Endothelial cell of umbilical vein (primary cell): ENCODE results near the gene EPB41L2. TPM values are rescaled to one million over a fixed set of nuclear protein-coding genes. Genes with fewer than 3 reads are reported as not detected.

Experiments used
- BruUV-seq: library from RNA; stranded (reverse); fragments of 400-500 nt; replicated peaks from 2 replicates; lab custom pipeline; 2021; lab: Mats Ljungman, UMichigan
- CTCF ChIA-PET: fragments of 300-600, 350-600 bp; sonication (Branson Sonifier 250); formaldehyde crosslinking; loops from one replicate; lab custom pipeline; 2021; ENCODE audit warnings: antibody characterized with exemption, inconsistent platforms; lab: Charles Lee
- POLR2A ChIA-PET: fragments of 300-600, 350-600 bp; sonication (Branson Sonifier 250); formaldehyde crosslinking; loops from one replicate; lab custom pipeline; 2021; ENCODE audit warnings: antibody characterized with exemption, inconsistent platforms; lab: Charles Lee
- DNase-seq: peaks from one replicate; pipeline ENCODE4 v3.0.0-alpha.2; 2011; ENCODE audit warnings: low read depth, low spot score
- FAIRE-seq: peaks from 2 replicates; lab custom pipeline; 2011; peaks lifted over from hg19 to GRCh38; lab: Jason Lieb, UNC
- H2AFZ ChIP-seq: 2 replicates; pipeline ENCODE4 v1.6.0; 2012; ENCODE audit warnings: low read depth, low read length, control low read depth, inconsistent platforms
- H3K27ac ChIP-seq: 2 replicates; pipeline ENCODE4 v1.5.1; 2011; ENCODE audit warnings: low read depth, mild to moderate bottlenecking, control low read depth, low read length, moderate library complexity; ENCODE audit not compliant: insufficient read depth
- H3K27me3 ChIP-seq, 2 experiments: 2 replicates each; pipeline versions ENCODE4 v1.6.0 to v1.6.1; 2011; ENCODE audit warnings: low read length in 2 of 2, mixed read lengths in 1 of 2; ENCODE audit not compliant: control insufficient read depth in 2 of 2, insufficient read depth in 2 of 2
- H3K36me3 ChIP-seq, 2 experiments: 2 replicates in 1 of 2; 3 replicates in 1 of 2; pipeline ENCODE4 v1.5.1; 2011; ENCODE audit warnings: low read length in 2 of 2, mild to moderate bottlenecking in 1 of 2, moderate library complexity in 1 of 2; ENCODE audit not compliant: control insufficient read depth in 2 of 2, insufficient read depth in 2 of 2; ENCODE audit errors: extremely low read depth in 1 of 2
- H3K4me1 ChIP-seq: 3 replicates; pipeline ENCODE4 v1.5.1; 2011; ENCODE audit warnings: mild to moderate bottlenecking, low read length; ENCODE audit not compliant: control insufficient read depth, insufficient read depth; ENCODE audit errors: extremely low read depth
- H3K4me2 ChIP-seq: 2 replicates; pipeline ENCODE4 v1.6.1; 2011; ENCODE audit warnings: low read length, control low read depth, mixed read lengths; ENCODE audit not compliant: insufficient read depth
- H3K4me3 ChIP-seq, 3 experiments: fragments of 200-600 bp in 1 of 3; sonication (generic), shearing (Covaris generic) in 1 of 3; replicated peaks in 1 of 3; 2 replicates each; pipeline ENCODE4 v1.5.1; 2011 to 2016; ENCODE audit warnings: control low read depth in 3 of 3, low read length in 3 of 3, mild to moderate bottlenecking in 2 of 3, inconsistent platforms in 1 of 3, low read depth in 1 of 3, moderate library complexity in 1 of 3; ENCODE audit not compliant: insufficient read depth in 1 of 3
- H3K79me2 ChIP-seq: 2 replicates; pipeline ENCODE4 v1.6.0; 2012; ENCODE audit warnings: low read length, inconsistent platforms; ENCODE audit not compliant: control insufficient read depth, insufficient read depth
- H3K9ac ChIP-seq: replicated peaks from 2 replicates; pipeline ENCODE3; 2011; ENCODE audit warnings: low read length, control low read depth; ENCODE audit not compliant: insufficient read depth; ENCODE audit errors: extremely low read depth
- H3K9me1 ChIP-seq: replicated peaks from 3 replicates; pipeline ENCODE4 v1.6.0; 2011; ENCODE audit warnings: mild to moderate bottlenecking, low read length; ENCODE audit not compliant: control insufficient read depth, insufficient read depth; ENCODE audit errors: extremely low read depth
- H3K9me3 ChIP-seq: replicated peaks from 2 replicates; pipeline ENCODE4 v1.5.1; 2012; ENCODE audit warnings: low read length, inconsistent platforms; ENCODE audit not compliant: control insufficient read depth, insufficient read depth
- H4K20me1 ChIP-seq: replicated peaks from 2 replicates; pipeline ENCODE3; 2011; ENCODE audit warnings: mild to moderate bottlenecking, low read length; ENCODE audit not compliant: control insufficient read depth, insufficient read depth; ENCODE audit errors: extremely low read depth
- GATA2 ChIP-seq: IDR thresholded peaks from 2 replicates; pipeline ENCODE4 v1.7.0; 2011; ENCODE audit warnings: low read depth, mild to moderate bottlenecking, moderate library complexity, mixed read lengths, low read length; ENCODE audit not compliant: insufficient read length, insufficient read depth
- JUN ChIP-seq: IDR thresholded peaks from 2 replicates; pipeline ENCODE4 v1.6.1; 2011; ENCODE audit warnings: borderline replicate concordance, low read depth; ENCODE audit not compliant: insufficient read length, insufficient read depth
- POLR2AphosphoS5 ChIP-seq: IDR thresholded peaks from 2 replicates; pipeline ENCODE4 v1.6.1; 2012; ENCODE audit warnings: low read depth, mild to moderate bottlenecking, control low read depth, low read length, moderate library complexity; ENCODE audit not compliant: insufficient read depth
- dilution Hi-C: fragments of 300-500 bp; cut with MboI; formaldehyde crosslinking; loops from one replicate; pipeline ENCODE4 v1.15.0; 2019; ENCODE audit warnings: low sequenced_read_pairs; ENCODE audit not compliant: extremely low pct_ligation_motif_present
- intact Hi-C: fragments of 100-400 bp; cut with micrococcal nuclease; formaldehyde crosslinking; loops from one replicate; pipeline ENCODE4 v1.10.0; 2022
- polyA plus RNA-seq, 4 experiments: library from polyadenylated mRNA; depleted of rRNA in 3 of 4; stranded (reverse) in 3 of 4; unstranded in 1 of 4; fragments of >200 nt; gene quantifications; 2 replicates each; pipeline versions ENCODE4 v1.2.1 to v1.2.3, GENCODE V29; 2011 to 2012; ENCODE audit warnings: missing spikeins in 1 of 4
- total RNA-seq: library from RNA; stranded (reverse); gene quantifications from 2 replicates; pipeline ENCODE4 v1.2.3, GENCODE V29; 2021
- TF ChIP-seq, protein P1 (sequence below), 2 donors: IDR thresholded peaks; 1 replicate in 1 of 2; 2 replicates in 1 of 2; pipeline ENCODE4 v1.5.1; 2011; ENCODE audit warnings: low read length in 2 of 2, mild to moderate bottlenecking in 2 of 2, moderate library complexity in 2 of 2, control low read depth in 1 of 2, inconsistent platforms in 1 of 2, low read depth in 1 of 2; ENCODE audit not compliant: insufficient read depth in 1 of 2; ENCODE audit errors: extremely low read depth in 1 of 2
- TF ChIP-seq, protein P2 (sequence below): IDR thresholded peaks from 2 replicates; pipeline ENCODE4 v1.6.1; 2011; ENCODE audit not compliant: insufficient read depth, insufficient read length

Gene EPB41L2
- total and polyA plus RNA-seq, 2 donors (not counting 3 experiments of a cell fraction or from before 2014, with no cell fraction given): 26.5 to 87.7 TPM

DNA sequence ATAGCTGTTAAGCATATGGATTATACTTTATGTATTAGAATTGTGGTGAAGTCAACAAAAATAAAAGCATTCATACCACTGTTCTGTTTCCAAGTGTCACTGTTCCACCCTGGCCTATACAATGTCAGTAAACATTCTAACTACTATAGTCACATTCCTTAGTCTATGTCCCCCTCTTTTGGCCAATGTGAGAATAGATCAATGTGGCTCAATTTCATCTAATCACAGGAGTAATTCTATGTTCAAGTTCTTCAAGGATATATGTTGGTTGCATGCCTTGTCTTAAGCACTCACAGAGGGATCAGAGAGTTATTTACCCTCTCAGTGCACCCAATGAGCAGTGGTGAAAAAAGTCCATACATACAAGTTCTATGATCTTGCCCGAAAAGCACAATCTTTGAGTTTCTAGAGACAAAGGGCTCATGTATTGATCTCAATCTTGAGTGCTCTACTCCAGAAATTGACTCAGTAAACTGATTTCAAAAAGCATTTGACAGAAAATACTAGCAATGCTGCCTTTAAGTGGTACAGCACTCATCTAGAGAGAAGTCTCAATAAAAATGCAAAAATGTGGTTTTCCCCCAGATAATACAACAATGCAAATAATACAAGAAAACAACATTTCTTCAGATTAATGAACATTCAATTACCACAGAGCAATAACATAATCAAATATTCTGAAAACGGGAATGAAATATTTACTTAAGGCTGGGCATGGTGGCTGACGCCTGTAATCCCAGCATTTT, 219.3 kb downstream of the EPB41L2 start:
- H3K27me3 ChIP-seq: no peaks in the 10 kb centered on the region
- intact Hi-C loops: loop anchor here (1.0 to 2.0 kb wide), 4 partner anchors 47 to 521 kb away; no protein-coding TSS in a partner anchor
- no peaks in the 10 kb centered on the region for H3K4me1 ChIP-seq
- H3K27ac ChIP-seq: no peak overlapping the region
- CTCF ChIA-PET: interaction anchor here (0.7 to 3.9 kb wide), 10 partner anchors 11 to 800 kb away, joined by 3 to 23 read pairs (median 6); partner anchors contain the start of gene TMEM200A
- TF ChIP-seq, protein P1, sequence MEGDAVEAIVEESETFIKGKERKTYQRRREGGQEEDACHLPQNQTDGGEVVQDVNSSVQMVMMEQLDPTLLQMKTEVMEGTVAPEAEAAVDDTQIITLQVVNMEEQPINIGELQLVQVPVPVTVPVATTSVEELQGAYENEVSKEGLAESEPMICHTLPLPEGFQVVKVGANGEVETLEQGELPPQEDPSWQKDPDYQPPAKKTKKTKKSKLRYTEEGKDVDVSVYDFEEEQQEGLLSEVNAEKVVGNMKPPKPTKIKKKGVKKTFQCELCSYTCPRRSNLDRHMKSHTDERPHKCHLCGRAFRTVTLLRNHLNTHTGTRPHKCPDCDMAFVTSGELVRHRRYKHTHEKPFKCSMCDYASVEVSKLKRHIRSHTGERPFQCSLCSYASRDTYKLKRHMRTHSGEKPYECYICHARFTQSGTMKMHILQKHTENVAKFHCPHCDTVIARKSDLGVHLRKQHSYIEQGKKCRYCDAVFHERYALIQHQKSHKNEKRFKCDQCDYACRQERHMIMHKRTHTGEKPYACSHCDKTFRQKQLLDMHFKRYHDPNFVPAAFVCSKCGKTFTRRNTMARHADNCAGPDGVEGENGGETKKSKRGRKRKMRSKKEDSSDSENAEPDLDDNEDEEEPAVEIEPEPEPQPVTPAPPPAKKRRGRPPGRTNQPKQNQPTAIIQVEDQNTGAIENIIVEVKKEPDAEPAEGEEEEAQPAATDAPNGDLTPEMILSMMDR (IDR thresholded peaks at IDR 0.05; ENCODE audit: extremely low read depth in 1 of 2, insufficient read depth in 1 of 2, low read depth in 1 of 2, low read length in 2 of 2): peak; percentile 34 to 35
- TF ChIP-seq GATA2: no peak
- peak; percentile 64 for DNase-seq
- H2AFZ ChIP-seq: no peak overlapping the region
- H3K9ac ChIP-seq: no peak overlapping the region
- no peak overlapping the region for H3K4me3 ChIP-seq
- BruUV-seq: no TSS peak
- H4K20me1 ChIP-seq: no peaks in the 10 kb centered on the region
- no peak overlapping the region for H3K4me2 ChIP-seq
- dilution Hi-C loops: no loop called here
- no peaks in the 10 kb centered on the region for H3K9me1 ChIP-seq
- no peaks in the 10 kb centered on the region for H3K79me2 ChIP-seq
- FAIRE-seq: peak; percentile 55
- no peaks in the 10 kb centered on the region for H3K36me3 ChIP-seq
- POLR2A ChIA-PET: no interaction called here
- no peaks in the 10 kb centered on the region for H3K9me3 ChIP-seq

DNA sequence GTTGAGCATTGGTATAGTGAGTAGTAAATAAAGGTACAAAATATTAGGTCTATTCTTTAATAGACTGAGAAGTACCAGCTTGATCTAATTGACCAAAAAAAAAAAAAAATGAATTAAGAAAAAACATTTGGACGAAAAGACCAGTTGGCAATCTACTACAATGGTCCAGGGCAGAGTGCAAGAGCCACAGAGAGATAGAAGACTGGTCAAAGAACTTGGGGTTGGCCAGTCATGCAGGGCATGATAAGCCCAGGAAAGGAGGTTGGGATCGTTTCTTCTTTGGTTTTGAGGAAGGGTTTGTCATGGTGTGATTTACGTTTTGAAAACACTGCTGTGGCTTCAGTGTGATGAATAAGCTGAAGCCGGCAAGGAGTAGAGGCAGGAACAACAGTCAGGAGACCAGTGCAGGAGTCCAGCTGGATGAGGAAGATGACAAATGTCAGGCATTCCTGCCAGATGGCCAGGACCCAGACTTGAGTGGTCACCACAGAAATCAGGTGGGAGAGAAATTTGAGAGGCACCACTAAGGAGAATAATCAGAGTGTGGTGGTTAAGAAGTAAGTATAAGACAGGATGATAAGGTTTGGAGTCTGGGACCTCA, 221.8 kb downstream of the EPB41L2 start:
- dilution Hi-C loops: no loop called here
- no TSS peak for BruUV-seq

More for the DNA sequence above, 221.8 kb downstream of the EPB41L2 start:
- H3K4me1 ChIP-seq: no peaks in the 10 kb centered on the region
- H3K9me3 ChIP-seq: no peaks in the 10 kb centered on the region
- no peaks in the 10 kb centered on the region for H3K36me3 ChIP-seq
- TF ChIP-seq POLR2AphosphoS5: no peak
- TF ChIP-seq, protein P2, sequence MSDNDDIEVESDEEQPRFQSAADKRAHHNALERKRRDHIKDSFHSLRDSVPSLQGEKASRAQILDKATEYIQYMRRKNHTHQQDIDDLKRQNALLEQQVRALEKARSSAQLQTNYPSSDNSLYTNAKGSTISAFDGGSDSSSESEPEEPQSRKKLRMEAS: no peak
- TF ChIP-seq JUN: no peak
- no peak overlapping the region for H3K4me3 ChIP-seq
- H3K79me2 ChIP-seq: no peaks in the 10 kb centered on the region
- no peak overlapping the region for H3K9ac ChIP-seq
- POLR2A ChIA-PET: no interaction called here
- DNase-seq (no peak), FAIRE-seq (no peak)
- no peak overlapping the region for H2AFZ ChIP-seq
- no peaks in the 10 kb centered on the region for H3K27me3 ChIP-seq
- CTCF ChIA-PET: interaction anchor here (3.9 kb wide), 1 partner anchor 519 kb away, joined by 23 read pairs; no protein-coding TSS in a partner anchor
- H3K27ac ChIP-seq: no peak overlapping the region
- H3K4me2 ChIP-seq: no peak overlapping the region
- no peaks in the 10 kb centered on the region for H4K20me1 ChIP-seq
- intact Hi-C loops: no loop called here
- H3K9me1 ChIP-seq: no peaks in the 10 kb centered on the region
